Activated naive CD8-positive, alpha-beta T cell treated with anti-CD3 and anti-CD28 coated beads, Interleukin-2, amount 10 ng/mL, durations not matched to agents 7 days and 5 days (primary cell): Measurements from ENCODE around the gene GSTCD. TPM values are rescaled to one million over a fixed set of nuclear protein-coding genes. Genes with fewer than 3 reads are reported as not detected.

Experiments used
- ATAC-seq: fragments of 150-1000 bp; cut with Tn5 transposase; one replicate; pipeline ENCODE4 v1.10.0; 2021; ENCODE audit warnings: low read depth, moderate library complexity
- POLR2A ChIA-PET: fragments of 350-600 bp; sonication (Branson Sonifier 250); formaldehyde crosslinking; loops from one replicate; lab custom pipeline; 2021; ENCODE audit warnings: antibody characterized with exemption; lab: Charles Lee
- DNase-seq: peaks from one replicate; pipeline ENCODE4 v3.0.0; 2021
- H3K27ac Mint-ChIP-seq: one replicate; pipeline ENCODE4 v1.8.0; 2022; ENCODE audit warnings: mild to moderate bottlenecking, mixed read lengths
- H3K27me3 Mint-ChIP-seq: one replicate; pipeline ENCODE4 v1.8.0; 2022; ENCODE audit warnings: mild to moderate bottlenecking, moderate library complexity, mixed read lengths
- H3K36me3 Mint-ChIP-seq: one replicate; pipeline ENCODE4 v1.8.0; 2021; ENCODE audit warnings: mild to moderate bottlenecking, mixed read lengths
- H3K4me1 Mint-ChIP-seq: one replicate; pipeline ENCODE4 v1.8.0; 2021; ENCODE audit warnings: mixed read lengths
- H3K4me3 Mint-ChIP-seq: one replicate; pipeline ENCODE4 v1.8.0; 2022; ENCODE audit warnings: mild to moderate bottlenecking, moderate library complexity, mixed read lengths
- H3K9me3 Mint-ChIP-seq: one replicate; pipeline ENCODE4 v1.8.0; 2021; ENCODE audit warnings: mixed read lengths
- total RNA-seq, 2 experiments: library from RNA; stranded (reverse); gene quantifications; one replicate each; pipeline ENCODE4 v1.2.3, GENCODE V29; 2021

Gene GSTCD
- total RNA-seq, 2 experiments from 2014 or later: 10.4 to 11.2 TPM

DNA sequence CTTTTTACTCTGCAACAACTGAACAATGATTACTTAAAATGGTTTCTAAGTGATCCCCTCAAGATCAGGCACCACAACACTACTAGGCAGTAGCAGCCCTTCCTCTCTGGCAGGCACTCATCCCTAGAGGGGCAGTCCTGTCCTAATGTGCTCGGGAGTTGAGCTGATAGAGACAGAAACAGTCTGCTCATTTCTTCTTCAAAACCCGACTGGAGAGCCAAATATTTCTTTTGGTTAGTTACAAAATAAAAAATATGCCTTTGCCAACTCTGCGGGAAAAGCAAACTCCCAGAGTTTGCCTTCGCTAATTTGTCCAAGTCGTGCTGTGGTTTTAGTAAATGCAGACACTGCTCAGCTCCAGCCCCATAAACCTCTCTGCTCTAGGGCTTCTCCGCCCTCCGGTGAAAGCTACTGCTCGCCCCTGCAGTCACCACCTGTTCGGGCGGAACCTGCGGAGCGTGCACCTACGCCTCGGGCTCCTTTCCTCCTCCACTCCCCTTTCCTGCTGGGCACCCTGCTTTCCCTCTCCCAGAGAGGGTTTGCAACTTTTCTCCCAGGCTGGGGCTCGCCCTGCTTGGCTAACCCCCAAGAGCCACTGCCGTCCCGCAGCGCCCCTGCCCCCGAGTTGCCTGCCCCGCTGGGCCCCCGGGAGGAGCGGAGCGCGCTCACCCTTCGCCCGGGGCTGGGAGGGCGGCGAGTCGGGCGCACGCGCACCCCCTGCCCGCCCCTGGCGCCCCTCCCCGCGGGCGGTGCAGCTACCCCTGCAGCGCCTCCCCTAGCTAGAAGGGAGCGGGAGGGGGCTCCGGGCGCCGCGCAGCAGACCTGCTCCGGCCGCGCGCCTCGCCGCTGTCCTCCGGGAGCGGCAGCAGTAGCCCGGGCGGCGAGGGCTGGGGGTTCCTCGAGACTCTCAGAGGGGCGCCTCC is 186.3 kb downstream of the GSTCD start, which contains the start of gene NPNT:
Gene NPNT, plus strand, starts transcription at position 812 of the 923 bp plus-strand sequence. CDS start 182 bp downstream, outside the sequence.
- H3K9me3 Mint-ChIP-seq: peaks cover 5% of the 10 kb centered on the region
- no peak for ATAC-seq
- peak within 1 kb of the TSS; percentile 55 for H3K4me3 Mint-ChIP-seq
- H3K36me3 Mint-ChIP-seq: no peaks in the 10 kb centered on the region
- H3K4me1 Mint-ChIP-seq: peaks cover 7% of the 10 kb centered on the region
- no peak within 1 kb of the TSS for H3K27ac Mint-ChIP-seq
- DNase-seq: peak; percentile 28
- H3K27me3 Mint-ChIP-seq: peaks cover 83% of the 10 kb centered on the region
- POLR2A ChIA-PET: no interaction called here

DNA sequence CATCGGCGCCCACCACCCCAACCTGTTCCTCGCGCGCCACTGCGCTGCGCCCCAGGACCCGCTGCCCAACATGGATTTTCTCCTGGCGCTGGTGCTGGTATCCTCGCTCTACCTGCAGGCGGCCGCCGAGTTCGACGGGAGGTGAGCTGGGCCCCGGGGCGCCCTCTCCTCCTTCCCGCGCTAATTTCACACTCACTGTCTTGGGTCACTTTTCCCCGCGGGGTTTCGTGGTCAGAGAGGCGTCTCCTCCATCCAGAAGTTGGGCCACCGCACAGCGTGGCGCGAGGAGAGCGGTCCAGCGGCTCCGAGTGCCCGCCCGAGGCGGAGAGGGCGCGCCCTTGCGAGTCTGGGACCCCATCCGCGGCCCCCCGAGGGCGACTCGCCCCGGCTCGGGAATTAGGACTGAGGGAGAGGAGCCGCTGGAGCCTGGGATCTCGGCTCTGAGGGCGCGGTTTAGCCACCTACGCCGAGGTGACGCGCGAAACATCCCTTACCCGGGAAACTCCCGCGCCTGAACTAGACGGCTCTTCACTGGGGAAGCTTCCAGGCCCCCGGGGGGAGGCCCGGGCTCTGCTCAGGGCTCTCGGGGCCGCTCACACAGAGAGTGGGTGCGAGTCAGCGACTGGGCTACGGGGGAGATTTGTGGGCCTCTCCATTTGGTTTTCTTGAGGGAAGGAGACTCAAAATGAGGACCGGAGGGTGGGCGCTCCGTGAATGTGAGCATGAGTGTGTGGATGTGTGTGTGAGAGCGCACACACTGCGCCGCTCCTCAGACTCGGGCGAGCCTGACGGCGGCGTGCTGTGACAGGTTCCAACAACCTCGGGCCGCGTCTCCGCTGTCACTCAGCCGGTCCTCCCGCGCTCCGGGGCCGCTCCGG is 187.2 kb downstream of the GSTCD start:
- ATAC-seq (no peak), DNase-seq (peak; percentile 29)
- Mint-ChIP-seq H3K9me3 (peaks cover 1% of the 10 kb centered on the region), H3K27ac (no peak overlapping the region), H3K4me1 (peaks cover 7% of the 10 kb centered on the region), H3K36me3 (no peaks in the 10 kb centered on the region), H3K4me3 (peak overlapping the region; percentile 55), H3K27me3 (peaks cover 81% of the 10 kb centered on the region)
- POLR2A ChIA-PET: no interaction called here

DNA sequence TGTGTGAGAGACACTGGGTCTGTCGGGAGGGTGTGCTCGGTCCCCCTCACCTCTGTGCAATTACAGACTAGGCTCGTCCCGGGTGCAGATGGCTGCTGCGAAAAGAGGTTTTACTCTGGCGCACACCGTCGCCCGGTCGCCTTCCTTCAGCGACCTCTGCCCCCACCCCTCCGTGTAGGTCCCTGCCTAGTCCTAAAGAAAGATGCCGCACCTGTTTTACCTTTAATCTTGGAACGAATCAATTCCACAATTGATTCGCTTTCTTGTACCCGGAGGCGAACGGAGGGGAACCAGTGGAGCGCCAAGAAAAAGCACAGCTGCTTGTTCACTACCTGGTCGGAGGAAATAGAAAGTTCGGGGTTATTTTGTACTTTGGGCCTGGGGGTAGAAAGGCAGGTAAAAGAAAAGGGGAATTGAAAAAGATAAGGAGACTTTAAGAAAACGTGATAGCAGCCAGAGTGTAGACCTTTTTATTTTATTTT is 187.9 kb downstream of the GSTCD start:
- no peak for ATAC-seq

More for the DNA sequence above, 187.9 kb downstream of the GSTCD start:
- H3K4me3 Mint-ChIP-seq: peak overlapping the region; percentile 55
- peaks cover 7% of the 10 kb centered on the region for H3K4me1 Mint-ChIP-seq
- H3K27ac Mint-ChIP-seq: no peak overlapping the region
- no peaks in the 10 kb centered on the region for H3K36me3 Mint-ChIP-seq
- POLR2A ChIA-PET: no interaction called here
- no peaks in the 10 kb centered on the region for H3K9me3 Mint-ChIP-seq
- peak; percentile 31 for DNase-seq
- H3K27me3 Mint-ChIP-seq: peaks cover 86% of the 10 kb centered on the region

Other genes with a start within 250 kb of the GSTCD start
- gene PPA2, start 234.7 kb upstream of the GSTCD start, total RNA-seq: 10 to 100 TPM; 72.0 to 81.9 TPM
- not detected for gene ARHGEF38, start 156.2 kb upstream of the GSTCD start, total RNA-seq
- gene INTS12, start 95 bp upstream of the GSTCD start, total RNA-seq: 10 to 100 TPM; 20.3 to 20.8 TPM
- not detected for gene NPNT, start 186.7 kb downstream of the GSTCD start, total RNA-seq